Skeletal muscle cell (primary cell): ENCODE data around the gene HSPB9.

Experiments used
- DNase-seq: peaks from one replicate; pipeline ENCODE4 v3.0.0-alpha.2; 2010; ENCODE audit warnings: low read depth
- H3K4me3 ChIP-seq: 2 replicates; pipeline ENCODE4 v1.5.1; 2011; ENCODE audit warnings: low read depth, mild to moderate bottlenecking, control low read depth, low read length, moderate library complexity

The HSPB9 gene, protein sequence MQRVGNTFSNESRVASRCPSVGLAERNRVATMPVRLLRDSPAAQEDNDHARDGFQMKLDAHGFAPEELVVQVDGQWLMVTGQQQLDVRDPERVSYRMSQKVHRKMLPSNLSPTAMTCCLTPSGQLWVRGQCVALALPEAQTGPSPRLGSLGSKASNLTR

DNA sequence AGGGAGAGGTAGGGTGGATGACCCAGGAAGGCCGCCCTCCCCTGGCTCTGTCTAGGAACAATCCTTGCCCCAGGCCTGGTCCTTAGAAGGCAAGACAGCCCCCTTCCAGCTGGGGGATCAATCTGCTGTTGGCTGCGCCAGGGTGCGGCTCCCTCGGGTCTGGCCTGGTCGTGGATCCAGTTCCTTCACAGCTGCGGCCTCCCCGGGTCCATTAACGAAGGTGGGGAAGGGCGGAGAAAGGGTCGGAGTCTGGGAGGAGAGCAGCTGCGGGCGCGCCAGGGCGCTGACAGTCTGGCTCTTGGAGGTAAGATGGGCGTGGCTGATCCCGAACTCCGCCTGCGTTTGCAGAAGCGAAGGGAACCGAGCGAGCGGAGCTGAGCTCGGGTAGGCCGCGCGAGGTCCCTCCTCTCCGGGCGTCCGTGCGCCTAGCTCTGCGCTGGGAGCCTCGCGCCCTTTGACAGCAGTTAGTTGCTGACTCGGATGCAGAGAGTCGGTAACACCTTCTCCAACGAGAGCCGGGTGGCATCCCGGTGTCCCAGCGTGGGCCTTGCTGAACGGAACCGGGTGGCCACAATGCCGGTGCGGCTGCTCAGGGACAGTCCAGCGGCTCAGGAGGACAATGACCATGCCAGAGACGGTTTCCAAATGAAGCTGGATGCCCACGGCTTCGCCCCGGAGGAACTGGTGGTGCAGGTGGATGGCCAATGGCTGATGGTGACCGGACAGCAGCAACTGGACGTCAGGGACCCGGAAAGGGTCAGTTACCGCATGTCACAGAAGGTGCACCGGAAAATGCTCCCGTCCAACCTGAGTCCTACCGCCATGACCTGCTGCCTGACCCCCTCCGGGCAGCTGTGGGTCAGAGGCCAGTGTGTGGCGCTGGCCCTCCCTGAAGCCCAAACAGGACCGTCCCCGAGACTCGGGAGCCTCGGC, at the start of gene HSPB9:
Gene HSPB9 (plus strand): TSS at position 434 of the 933 bp plus-strand sequence. CDS start 47 bp downstream, at position 481.
- no peak within 1 kb of the TSS for H3K4me3 ChIP-seq
- no peak for DNase-seq

DNA sequence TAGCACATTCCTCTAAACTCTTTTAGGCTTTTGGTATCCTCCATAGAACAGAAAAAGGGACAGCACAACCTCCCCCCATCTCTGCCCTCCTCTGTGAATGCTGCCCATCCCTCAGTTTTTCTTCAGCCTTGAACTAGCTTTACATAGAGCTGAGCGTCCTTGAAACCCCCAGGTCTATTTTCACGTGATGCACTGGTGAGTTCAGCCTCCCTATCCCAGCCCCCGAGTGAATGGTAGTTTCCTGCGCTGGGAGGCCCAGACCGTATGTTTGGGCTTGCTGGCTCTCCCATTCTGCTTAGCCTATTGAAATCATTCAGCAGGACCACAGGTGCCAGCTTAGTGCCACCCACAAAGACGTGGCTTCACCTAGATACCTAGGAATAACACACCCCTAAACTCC, 46.8 kb upstream of the HSPB9 start:
- DNase-seq: no peak
- no peak overlapping the region for H3K4me3 ChIP-seq

DNA sequence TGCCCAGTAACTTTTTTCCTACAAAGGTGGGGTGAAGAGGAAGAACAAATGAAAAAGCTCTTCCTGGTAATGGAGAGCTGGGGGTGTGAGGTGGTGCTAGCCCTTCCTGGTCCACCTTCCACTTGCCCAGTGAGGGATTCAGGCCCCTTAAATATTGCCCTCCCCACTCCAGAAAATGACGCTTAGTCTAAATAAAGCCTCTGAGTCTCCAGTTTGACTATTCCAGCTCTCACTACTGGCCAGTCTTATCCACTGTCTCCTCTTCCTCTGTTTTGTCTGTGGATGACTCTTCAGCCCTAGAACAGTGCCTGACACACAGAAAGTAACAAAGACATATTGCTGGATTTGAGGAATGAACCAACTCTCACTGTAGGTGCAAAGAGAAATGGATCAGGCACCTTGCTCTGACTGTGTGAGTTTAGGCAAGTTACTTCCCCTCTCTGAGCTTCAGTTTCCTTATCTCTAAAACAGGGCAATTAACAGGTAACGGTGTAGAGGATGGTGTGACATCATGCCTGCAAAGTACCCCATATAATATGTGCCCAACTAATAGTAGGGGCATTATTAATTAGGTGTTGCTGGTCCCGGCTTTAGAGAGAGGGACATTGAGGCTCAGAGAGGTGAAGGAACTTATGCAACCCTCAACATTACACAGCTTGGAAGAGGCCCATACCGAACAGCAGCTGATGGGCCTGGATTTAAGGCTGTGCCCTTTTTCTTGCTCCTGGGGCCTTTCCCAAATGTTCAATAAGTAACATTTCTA, 45.6 kb upstream of the HSPB9 start:
- no peak overlapping the region for H3K4me3 ChIP-seq
- DNase-seq: no peak

DNA sequence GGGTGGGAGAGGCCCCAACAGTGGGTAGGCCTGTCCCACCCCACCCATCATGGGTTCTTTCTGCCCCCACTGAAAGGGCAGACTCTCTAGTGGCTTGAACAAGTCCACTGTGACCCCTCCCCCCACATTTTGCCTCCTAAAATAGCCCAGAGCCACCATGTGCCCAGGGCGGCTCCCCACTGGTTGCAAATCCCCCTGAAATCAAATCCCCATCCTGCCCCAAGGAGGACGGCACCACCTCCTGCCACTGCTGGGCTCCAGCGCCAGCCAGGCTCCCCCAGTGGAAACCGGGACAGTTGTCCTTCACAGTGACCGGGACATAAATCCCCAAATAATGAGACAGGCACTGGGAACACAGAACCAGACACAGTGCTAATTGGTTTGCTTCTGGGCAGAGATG, 44.8 kb upstream of the HSPB9 start:
- no peak overlapping the region for H3K4me3 ChIP-seq
- DNase-seq: no peak

DNA sequence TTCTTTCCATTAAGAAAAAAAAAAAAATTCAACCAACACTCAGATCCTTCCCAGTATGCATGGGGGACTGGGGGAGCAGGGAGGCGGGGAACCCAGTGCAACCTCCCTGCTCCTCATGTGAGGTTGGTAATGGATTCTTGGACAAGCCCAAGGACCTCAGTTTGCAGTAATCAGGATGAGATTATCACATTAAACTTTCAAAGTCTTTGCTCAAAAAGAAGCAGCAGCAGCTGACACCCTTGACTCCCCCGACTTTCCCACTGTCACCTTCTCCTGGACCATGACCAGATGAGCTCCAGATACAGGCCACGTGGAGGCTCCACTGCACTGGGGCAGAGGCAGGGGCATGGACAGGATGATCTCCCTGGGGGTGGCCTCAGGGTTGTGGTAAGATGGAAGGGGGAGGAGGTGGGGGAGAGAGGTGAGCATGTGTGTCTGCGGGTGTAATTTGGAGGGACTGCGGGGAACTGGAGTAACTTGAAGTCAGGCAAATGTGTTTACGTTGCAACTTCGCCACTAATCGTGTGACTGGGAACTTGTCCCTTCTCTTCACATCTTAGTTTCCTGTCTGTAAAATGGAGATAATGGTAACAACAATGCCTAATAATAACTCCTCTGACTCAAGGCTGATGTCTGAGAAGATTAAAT, 44.1 kb upstream of the HSPB9 start:
- DNase-seq: no peak
- no peak overlapping the region for H3K4me3 ChIP-seq

DNA sequence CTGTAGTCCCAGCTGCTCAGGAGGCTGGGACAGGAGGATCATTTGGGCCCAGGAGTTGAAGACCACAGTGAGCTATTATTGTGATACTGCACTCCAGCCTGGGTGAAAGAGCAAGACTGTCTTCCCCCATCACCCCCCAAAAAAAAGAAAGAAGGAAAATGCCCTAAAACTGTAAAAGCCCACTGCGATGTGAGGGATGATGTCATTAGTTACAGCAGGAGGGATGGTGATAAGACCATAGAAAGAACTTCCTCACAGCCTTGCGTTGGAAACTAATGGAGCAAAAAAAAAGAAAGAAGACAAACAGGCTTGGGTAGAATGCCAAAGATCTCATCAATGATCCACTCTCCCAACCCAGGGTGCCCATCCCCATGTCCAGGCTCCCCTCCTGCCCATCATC, 43.1 kb upstream of the HSPB9 start:
- DNase-seq: no peak
- H3K4me3 ChIP-seq: no peak overlapping the region

DNA sequence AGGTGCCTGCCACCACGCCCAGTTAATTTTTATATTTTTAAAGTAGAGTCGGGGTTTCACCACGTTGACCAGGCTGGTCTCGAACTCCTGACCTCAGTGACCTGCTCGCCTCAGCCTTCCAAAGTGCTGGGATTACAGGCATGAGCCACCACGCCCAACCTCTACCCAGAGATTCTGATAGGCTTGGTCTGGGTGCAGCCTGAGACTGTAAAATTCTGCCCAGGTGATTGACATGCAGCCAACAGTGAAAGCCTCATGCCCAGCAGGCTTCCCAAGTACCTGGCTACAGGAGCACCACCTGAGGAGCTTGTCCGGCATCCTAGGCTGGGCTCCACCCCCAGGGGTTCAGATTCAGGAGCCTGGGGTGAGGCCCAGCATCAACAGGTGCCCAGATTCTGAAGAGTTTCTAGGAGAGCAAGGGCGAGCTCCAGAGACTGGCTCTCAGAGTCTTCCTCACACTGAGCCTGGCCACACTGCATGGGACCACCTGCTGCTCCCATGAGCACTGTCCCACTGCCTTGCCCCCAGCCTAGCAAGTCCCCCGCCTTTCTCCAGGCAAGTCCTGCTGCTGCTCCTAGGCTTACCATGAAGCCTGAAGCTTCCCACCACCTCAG, 41.0 kb upstream of the HSPB9 start:
- no peak for DNase-seq
- H3K4me3 ChIP-seq: no peak overlapping the region

DNA sequence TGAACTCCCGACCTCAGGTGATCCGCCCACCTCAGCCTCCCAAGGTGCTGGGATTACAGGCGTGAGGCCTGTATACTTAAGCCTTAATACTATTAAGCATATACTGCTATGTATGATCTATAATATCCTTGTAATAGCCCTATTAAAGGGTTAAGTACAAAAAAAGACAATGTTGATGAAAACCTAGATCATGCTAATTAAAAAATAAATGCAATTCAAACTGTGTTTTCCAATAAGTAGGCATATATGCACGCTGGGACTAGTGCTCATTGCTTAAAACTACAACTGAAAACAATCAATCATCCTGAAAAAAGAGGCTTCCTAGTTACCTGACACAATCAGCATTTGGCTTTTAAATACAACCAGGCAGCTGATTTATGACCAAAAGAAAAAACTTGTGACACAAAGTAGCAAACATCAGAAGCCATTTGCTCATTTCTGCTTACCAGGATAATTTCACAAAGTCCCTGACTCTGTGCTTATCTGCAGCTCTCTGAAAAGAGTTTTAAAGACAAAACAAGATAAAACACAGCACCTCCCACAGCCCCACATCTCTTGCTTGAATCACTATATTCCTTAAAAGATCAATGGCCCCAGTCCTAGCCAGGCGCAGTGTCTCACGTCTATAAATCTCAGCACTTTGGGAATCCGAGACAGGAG, 35.4 kb upstream of the HSPB9 start:
- no peak for DNase-seq
- H3K4me3 ChIP-seq: no peak overlapping the region

DNA sequence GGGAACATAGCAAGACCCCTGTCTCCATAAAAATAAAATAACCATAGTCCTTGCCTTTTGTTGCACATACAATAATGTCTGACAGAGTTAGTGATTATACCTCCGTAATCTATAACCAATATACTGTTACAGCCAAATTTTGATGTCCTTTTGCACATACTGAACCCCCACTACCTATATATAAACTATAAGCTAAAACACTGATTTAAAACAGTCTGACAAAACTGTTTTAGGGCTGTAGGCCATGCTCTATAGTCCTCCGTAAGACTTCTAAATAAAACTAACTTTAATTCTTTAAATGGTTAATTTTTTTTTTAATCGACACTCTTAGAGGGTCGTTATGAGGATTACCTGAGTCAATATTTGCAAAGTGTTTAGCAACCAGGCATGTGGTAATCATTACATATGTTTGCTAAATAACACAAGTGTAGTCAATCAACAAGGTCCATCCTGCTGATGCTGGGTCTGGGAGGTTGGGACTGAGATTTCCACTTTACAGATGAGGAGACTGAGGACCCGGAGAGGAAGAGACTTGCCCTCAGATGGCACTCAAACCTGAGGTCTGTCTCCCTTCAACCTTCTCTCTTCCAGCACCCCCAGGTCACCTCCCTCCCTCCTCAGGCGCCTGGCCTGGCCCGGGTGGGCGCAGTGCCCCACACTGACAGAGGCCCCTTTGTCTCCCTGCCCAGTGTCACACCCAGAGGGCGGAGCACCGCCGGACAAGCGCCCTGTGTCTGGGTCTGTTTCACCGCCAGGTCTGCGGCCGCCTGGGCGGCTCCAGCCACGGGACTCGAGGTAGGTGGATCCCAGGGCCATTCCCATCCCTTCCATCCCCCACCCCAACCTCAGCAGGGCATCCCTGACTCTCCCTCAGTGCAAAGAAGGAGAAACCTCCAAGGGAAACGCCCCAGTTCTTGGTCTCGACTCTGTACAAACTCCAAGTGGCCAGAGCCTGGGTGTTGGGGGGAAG, 34.6 kb upstream of the HSPB9 start:
- no peak for DNase-seq
- no peak overlapping the region for H3K4me3 ChIP-seq

DNA sequence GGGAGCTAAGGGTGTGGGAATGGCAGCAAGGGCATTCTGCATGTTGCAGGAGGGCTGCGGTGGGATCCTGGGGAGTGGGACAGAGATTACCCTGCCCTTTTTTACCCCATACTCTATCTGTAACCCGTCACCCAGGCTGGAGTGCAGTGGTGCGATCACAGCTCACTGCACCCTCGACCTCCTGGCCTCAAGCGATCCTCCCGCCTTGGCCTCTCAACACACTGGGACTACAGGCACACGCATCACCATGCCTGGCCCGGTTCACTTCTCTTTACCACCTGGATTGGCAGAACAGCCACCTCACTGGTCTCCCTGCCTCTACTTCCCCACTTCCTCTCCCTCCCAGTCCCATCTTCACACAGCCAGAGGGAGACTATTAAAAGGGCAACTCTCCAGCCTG, 33.9 kb upstream of the HSPB9 start:
- no peak for DNase-seq
- H3K4me3 ChIP-seq: no peak overlapping the region

DNA sequence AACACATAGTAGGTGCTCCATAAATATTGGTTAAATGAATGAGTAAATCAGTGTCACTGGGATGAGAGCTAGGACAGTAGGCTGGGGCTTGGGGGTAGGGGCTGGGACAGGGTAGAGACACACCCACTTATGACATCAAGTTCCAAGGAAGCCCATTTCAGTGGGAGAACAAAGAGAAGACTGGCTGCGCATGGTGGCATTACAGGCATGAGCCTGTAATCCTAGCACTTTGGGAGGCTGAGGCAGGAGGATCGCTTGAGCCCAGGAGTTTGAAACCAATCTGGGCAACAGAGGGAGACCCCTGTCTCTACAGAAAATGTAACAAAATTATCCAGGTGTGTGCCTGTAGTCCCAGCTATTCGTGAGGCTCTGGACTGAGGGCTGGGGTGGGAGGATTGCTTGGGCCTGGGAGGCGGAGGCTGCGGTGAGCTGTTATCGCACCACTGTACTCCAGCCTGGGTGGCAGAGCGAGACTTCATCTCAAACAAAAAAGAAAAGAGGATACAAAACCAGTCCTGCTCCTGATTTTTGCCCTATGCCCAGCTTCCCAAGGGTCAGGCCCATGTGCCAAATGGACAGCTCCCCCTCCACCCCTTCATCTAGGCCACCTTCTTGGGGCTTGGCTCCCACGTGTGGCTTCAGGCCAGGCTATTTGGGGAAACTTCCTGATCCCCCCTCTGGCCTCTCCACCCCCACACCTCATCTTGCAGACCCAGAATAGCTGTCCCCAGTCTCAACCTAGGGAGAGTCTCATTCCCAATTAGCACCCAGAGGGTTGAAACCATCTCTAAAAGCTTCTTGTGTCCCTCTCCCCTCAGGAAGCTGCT, 31.4 kb upstream of the HSPB9 start:
- no peak overlapping the region for H3K4me3 ChIP-seq
- DNase-seq: no peak

DNA sequence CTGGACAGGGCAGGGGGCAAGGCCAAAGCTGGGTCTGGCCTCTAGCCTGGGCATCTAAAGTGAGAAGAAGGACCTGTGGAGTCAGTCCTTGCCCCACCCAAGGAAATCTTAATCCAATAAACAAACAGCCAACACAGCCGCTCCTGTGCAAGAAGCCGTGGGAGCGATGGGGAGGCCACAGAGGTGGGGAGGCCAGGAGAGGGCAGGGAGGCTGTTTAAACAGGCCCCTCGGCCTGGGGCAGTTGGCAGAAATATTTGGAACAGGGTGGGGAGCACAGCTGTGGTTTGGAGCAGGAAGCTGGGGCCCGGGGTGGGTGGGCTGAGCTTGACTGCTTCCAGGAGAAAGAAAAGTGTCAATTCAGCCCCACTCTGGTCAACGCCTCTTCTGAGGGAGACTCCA, 29.7 kb upstream of the HSPB9 start:
- DNase-seq: no peak
- no peak overlapping the region for H3K4me3 ChIP-seq

DNA sequence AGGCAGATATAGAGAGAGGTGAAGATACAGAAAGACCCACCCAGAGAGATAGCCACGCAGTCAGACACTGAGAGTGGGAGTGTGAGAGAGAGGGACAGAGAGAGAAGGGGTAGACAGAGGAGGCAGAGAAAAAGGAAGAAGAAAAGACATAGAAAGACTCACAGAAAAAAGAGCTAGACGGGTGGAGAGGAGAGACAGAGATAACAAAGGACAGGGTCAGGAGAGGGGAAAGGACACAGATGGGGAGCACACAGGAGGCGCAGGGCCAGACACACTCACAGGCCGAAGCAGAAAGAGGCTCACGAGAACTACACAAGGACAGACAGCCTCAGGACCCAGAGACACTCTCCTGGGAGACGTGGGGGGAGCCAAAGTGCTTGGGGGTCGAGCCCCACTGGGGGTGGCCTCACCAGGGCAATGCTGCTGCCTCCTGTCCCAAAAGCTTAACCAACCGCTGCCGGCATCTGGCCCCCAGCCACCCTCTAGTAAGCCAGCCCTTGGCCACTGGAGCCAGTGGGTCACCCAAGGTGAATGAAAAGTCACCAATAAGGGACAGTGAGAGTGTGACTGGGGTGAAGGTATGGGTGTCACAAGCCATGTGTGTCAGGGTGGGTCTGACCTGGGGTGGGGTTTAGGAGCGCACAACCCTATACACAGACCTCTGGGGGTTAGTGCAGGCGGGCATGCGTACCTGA, 28.1 kb upstream of the HSPB9 start:
- H3K4me3 ChIP-seq: no peak overlapping the region
- DNase-seq: no peak

DNA sequence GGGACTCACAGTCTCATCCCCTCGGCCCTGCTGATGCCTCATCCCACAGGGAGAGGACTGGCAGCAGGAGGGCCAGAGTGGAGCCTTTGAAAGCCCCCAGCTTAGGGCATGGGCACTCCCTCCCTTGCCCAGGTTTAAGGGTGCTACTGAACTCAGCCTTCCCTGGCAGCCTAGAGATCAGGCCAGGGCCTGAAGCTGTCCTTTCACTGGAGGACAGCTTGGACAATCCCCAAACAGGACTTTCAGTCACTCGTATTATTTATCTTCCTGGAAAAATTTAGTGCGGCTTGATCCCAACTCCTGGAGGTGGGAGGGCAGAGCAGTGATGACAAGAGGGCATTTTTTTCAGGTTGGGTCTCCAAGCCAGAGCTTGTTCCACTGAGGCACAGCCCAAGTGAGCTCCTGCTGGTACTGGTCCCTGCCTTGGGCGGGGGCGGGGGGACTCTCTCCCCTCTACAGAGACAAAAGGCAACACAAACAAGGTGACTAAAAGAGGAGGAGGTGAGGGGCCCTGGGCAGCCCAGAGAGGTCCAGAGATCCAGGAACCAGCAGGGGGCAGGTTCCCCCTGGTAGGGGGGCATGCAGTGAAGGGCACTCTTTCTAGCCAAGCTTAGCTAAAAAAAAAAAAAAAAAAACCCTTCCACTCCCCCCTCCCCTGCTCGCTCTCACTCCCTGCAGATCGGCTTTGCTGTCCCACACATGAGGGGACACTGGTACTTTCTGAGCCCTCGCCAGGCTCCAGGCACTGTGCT, 26.1 kb upstream of the HSPB9 start:
- DNase-seq: no peak
- no peak overlapping the region for H3K4me3 ChIP-seq

DNA sequence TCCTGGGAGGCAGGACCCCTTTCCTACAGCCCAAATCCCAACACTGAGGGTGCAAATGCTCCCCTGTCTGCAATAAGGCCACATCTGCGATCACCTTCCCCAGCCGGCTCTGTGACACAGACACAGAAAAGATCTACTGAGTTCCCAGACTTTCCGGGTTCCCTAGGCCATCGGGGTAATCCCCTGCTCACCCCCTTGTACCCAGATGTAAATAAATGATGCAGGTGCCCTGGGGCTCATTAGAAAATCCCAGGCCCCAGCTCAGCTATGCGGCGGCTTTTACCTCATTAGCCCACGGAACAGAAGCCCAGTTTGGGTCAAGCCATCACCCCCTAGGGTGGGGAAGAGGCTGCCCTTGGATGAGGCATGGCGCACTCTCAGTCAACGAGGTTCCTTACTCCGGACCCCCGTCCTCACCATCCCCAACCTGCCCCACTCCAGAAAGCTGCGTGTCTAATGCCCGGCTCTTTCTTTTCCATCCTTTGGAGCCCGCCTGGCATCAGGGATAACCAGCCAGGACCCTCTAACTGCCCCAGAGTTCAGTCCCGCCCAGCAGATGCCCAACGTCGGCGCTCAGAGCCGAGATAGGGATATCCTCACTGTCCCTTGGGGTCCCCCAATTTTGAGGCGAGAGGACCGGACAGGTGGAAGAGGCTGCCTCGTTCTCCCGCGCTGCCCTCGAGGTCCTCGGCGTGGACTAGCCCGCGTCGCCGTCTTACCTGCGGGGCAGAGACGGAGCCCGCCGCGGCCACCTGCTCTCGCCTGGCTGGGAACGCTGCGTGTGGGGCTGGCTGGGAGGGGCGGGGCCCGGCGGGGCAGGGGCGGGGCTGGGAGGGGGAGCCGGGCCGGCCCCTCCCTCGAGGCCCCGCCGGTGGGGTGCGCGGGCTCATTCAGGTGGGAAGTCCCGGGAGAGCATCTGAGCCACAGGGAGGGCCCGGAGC, 24.6 kb upstream of the HSPB9 start, which contains the start of gene ZNF385C:
Gene ZNF385C (minus strand): TSS at position 783 of the 941 bp plus-strand sequence. CDS start 35,417 bp downstream, outside the sequence.
- no peak for DNase-seq

More for the DNA sequence above, 24.6 kb upstream of the HSPB9 start, which contains the start of gene ZNF385C:
- no peak within 1 kb of the TSS for H3K4me3 ChIP-seq
